GM18868 (cell line): ENCODE data around the gene CFAP410.
"Not testable (repeated sequence)": the region's sequence is repeated elsewhere in the genome, so short reads cannot be mapped to it uniquely, and the experiment has no call there.

Source experiments
- ATAC-seq: cut with Tn5 transposase; IDR thresholded peaks from one replicate; pipeline ENCODE4 v1.9.1; 2021; ENCODE audit warnings: mild to moderate bottlenecking, moderate library complexity; ENCODE audit not compliant: unreplicated experiment

CFAP410 gene

DNA sequence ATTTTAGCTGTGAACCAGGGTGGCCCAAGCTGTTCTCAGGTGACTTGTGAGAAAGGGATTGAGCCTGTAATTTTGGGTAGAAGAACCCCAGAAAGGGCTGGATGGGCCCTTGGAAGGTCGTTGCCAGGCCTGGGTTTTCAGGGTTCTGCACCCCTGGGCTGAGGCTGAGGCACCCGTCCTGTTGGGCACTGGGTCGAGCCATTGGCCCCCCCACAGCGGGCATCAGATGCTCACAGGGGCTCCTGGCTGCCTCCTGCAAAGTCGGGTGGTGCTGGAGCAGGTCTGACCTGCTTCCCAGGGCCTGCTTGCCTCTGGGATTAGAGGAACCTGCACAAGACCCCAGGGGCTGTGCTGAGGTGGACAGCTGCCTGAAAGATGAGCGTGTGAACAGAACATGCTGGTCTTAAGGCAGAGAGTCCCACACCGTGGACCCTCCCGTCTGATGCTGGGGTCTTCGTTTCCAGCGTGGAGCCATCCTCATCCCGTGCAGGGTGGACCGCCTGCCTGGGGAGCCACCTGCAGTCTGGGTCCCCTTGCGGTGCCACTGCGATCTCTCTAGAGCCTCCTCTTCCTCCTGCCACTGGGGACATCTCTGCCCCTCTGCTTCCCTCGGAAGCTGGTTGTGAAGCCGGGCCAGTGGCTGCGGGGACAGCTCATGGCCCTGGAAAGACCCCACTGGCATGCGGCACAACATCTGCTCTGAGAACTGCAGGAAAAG lies 12.5 kb upstream of the CFAP410 start:
- no peak for ATAC-seq

DNA sequence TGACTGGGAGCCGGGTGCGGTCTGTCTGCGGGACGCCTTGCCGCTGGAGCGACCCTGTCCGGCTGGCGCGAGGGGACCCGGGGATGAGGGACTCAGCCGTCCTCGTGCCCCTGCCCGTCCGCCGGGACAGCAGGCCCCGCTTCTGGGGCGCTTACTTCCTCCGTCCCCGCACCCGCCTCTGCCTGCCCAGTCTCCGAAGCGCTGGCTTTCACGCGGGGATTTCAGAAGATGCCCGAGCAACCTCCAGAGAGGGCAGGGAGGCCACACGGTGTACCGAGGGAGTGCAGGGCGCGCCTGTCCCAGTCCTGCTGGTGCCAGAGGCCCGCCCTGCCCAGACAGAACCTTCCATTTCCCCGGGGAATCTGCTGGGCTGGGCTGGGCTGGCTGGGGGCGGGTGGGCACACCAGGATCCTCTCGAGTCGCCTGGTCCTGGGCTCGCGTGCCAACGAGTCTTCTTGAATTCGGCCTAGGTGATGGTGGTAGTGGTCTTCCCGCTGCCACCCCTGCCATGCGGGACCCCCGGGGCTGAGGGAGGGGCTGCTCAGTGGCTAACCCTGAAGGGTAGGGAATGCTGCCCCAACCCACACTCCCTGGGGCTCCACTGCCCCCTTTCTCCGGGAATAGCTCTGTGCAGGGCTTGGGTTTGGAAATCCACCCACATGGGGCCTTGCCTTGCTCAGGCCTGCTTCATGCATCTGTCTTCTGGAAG lies 11.7 kb upstream of the CFAP410 start:
- no peak for ATAC-seq

DNA sequence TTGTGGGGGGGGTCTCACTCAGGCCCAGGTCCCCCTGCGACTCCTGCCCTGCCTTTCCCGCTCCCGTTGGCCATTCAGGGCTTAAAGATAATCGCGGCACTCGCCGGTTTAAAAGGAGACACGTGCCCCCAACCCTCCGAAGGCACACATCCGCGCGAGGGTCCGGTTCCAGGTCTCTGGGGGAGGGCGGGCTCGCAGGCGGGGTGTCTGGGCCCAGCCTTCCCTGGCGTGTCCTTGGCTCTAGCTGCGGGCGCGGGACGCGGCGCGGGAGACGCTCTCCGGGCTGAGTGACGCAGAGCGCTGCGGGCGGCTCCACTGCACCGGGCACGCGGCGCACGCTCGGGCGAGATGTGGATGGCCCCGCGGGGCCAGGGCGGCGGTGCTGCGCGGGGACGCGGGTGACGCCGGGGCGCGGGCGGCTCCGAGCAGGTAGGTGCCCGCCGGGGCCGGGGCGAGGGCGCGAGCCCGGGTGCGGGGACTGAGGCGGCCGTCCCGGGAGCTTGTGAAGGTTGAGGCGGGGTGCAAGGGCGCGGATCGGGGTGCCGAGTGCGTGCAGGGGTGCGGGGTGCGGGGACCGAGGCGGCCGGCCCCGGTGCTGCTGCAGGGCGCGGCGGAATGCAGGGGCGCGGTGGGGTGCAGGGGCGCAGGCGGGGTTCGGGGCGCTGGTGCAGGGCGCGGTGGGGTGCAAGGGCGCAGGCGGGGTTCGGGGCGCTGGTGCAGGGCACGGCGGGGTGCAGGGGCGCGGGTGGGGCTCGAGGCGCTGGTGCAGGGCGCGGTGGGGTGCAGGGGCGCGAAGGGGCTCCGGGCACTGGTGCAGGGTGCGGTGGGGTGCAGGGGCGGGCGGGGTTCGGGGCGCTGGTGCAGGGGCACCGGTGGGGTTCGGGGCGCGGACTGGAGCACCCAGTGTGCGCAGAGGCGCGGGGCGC lies 10.9 kb upstream of the CFAP410 start:
- no peak for ATAC-seq

DNA sequence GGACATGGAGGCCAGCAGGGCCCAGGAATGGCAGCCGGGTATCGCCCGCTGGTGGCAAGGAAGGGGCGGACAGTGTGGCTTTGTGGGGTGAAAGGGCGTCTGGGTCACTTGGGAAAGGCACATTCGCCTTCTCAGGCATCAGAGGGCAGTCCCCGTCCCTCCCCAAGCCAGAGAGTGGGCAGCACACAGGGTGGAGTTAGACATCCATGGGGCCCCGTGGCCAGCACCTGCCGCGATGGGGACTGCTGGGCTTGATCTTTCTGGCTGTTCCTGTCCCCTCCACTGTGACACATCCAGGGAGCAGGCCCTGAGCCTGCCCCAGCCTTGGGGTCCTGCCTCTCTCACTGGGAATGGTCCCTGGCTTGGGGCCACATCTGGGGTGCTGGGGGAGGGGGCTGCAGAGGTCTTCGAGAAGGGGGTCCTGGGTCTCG lies 10.2 kb upstream of the CFAP410 start:
- no peak for ATAC-seq

DNA sequence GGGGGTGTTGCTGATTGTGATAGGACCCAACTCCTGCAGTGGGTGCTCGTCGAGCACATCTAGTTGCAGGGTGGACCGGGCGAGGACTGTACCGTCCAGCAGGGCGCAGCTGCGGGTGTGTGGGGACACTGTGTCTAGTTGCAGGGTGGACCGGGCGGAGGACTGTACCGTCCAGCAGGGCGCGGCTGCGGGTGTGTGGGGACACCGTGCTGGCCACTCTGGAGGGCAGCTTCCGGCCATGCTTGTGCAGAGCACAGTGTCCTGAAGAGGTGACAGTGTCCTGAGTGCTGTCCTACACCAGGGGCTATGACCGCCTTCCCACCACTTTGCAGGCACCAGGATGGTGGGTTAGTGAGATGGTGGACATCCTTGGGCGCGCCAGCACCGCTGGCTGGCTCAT lies 9.7 kb upstream of the CFAP410 start:
- no peak for ATAC-seq

DNA sequence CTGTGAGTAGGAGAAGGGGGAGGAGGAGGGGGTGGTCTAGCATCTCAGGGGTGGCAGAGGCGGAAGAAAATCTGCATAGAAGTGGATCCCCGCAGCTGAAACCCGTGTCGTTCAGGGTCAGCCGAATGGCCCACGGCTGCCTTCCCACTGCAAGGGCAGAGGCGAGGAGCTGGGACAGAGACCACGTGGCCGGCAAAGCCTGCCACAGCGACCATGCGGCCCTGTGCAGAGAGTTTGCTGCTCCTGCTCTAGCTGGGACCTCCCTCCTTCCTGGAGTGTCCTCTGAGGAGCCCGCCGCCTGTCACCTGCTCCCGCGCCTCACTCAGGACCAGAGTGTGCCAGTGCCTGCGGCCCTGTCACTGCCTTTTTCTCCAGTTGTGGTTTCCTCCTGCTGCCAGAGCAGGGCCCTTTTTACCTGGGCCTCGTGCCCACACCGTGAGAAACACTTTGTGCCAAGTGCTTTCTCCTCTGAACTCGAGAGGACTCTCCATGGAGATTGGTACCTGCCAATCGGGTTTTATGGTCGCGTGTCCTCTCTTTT lies 8.8 kb upstream of the CFAP410 start:
- no peak for ATAC-seq

DNA sequence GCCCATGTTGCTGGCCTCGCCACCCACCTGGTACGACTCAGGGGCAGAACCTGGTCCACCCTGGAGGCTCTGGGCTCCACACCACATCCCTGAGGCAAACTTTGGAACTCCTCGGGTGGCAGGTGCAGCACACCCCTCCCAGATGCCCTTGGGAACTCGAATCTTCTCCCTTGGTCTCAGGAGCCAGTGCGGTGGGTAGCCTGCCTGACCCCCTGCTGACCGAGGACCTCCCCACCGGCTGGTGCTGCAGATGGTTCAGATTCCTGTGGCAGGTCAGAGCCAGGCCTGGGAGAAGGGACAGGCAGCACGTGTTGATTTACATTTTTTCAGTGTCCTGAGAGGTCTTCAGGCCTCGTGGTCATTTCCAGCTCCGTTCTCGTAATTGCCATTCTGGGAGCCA lies 6.3 kb upstream of the CFAP410 start:
- ATAC-seq = no peak

DNA sequence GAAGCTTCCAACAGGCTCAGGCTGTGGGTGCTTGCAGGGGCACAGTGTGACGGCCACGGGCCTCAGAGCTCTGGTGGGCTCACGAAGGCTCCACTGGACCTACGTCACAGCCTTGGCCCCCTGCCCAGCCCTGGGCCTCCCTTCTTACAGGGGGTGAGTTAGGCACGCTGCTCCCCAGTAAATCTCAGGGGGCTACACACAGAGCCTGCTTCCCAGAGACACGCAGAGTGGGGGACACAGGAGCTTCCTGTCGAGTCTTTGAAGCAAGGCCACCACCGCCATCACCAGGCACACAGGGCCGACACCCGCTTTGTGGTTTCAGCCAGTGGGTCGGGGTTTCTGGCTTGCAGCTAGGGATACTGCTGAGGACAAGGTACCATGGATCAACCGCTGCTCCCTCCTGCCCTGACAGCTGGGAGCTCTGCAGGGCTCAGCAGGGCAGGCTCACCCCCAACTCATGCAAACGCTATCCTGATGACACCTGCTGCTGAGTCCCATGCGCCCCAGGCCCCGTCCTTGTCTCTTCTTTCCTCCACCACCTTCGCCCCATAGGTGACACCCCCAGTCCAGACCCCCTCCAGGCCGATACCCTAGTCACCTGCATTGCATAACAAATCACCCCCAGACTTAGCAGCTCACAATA lies 5.5 kb upstream of the CFAP410 start:
- ATAC-seq = no peak

DNA sequence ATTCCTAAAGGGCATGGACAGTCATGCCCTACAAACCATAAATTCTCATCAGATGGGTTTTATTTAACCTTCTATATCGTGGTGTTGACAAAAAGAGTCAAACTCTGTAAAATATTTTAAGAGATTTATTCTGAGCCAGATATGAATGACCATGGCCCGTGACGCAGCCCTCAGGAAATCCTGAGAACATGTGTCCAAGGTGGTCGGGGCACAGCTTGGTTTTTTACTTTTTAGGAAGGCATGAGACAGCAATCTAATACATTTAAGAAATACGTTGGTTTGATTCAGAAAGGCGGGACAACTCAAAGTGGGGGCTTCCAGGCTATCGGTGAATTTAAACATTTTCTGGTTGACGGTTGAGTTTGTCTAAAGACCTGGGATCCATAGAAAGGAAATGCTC lies 3.8 kb upstream of the CFAP410 start:
- not testable (repeated sequence) for ATAC-seq

DNA sequence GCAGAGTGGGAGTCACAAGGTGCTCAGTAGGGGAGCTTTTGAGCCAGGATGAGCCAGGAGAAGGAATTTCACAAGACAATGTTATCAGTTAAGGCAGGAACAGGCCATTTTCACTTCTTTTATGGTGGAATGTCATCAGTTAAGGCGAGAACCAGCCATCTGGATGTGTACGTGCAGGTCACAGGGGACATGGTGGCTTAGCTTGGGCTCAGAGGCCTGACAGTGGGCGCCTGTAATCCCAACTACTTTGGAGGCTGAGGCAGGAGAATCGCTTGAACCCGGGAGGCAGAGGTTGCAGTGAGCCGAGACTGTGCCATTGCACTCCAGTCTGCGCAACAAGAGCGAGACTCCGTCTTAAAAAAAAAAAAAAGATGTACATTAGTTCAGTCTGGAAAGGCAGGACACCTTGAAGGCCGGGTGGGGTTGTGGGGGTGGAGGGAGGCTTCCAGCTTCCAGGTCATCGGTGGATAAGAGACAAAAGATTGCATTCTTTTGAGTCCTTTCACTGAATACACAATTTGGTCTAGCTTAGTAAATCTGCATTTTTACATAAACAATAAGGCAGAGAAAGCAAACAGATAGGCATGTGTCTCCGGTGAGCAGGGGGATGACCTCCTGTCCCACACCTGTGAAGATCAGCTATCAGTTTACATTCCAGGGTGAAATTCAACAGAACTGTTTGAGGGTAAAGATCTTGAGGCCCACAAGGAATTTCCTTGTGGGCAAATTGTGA lies 2.7 kb upstream of the CFAP410 start:
- not testable (repeated sequence) for ATAC-seq

DNA sequence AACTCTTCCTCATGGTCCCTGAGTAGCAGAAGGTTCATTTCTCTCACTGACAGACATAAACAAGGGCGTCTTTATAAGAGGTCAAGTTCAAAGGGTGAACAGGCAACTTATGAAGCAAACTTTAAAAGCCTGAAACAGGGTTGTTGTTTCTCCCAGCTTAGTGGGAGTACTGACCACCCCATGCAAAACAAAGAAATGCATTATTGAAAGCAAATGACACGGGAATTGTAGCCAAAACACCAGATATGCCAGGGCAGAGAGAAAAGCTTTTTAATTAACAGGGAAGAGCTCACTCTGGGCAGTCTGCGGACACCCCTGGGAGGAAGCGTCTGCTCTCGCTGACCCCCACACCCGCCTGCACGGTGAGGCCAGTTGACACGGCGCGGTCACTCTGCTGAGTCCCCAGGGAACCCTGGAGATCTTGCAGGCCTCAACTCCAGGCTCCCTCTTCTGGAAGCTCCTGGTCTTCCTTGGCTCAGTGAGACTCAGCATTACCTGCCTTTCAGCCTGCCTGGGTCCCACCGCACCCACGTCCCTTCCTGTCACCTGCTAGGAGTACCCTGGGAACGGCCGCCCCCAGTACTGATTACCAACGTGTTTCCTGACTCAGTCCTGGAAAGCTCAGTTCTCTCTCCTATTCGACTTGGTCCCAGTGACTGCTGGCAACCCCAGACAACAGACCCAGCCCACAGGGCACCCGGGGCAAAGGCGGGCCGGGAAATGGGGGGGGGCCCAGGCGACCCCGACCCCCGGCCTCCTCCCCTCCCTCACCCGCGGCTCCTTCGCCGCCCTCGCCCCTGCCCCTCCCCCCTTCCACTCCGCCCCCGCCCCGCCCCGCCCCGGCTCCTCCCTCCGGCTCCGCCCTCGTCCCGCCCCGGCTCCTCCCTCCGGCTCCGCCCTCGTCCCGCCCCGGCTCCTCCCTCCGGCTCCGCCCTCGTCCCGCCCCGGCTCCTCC lies 972 bp downstream of the CFAP410 start:
- ATAC-seq = no peak

DNA sequence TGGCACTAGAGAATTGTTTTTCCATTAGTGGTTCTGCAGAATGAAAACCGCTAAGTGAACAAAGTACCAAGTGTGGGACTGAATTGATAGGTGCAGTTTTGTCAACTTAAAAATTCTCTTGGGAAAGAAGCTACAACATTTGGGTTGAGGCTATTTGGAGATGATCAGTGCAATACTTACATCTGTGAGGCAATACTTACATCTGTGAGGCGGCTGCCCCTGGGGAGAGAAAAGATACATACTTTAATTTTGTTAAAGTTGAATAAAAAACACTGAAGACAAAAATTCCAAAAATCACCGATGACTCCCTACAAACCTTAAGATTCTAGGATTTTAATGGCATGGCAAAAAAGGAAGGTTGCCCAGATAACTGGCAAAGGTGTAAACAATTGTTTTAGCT lies 1.7 kb downstream of the CFAP410 start:
- no peak for ATAC-seq

DNA sequence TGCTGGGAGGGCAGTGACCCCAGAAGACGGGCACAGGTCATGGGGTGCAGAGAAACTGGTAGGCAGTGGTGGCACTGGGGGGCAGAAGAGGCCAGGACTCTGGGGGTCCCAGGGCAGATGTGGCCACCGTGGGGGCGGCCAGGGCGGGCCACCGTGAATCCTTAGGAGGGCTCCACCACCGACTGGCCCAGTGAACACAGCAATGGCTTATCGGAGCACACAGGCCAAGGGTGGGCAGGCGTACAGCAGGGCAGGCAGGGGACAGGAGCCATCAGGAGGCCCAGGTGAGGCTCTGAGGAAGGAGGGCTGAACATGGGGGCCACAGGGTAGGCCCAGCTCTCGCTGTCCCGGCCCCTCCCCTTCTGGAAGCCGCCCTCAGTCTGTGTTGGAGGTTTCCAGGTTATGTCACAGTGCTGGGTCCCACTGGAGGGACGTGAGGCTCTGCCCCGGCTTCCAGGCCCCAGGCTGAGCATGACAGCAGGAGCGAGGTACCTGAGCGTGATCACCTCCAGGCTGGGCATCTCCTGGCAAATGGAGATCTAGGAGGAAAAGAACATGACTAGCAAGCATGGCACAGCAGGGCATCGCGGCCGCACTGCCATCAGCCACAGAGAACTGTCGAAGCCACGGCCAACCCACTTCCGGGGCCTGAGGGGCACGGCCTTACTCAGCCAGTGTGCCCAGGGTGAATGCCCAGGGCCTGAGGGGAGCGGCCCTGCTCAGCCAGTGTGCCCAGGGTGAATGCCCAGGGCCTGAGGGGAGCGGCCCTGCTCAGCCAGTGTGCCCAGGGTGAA lies 3.7 kb downstream of the CFAP410 start:
- ATAC-seq = no peak

DNA sequence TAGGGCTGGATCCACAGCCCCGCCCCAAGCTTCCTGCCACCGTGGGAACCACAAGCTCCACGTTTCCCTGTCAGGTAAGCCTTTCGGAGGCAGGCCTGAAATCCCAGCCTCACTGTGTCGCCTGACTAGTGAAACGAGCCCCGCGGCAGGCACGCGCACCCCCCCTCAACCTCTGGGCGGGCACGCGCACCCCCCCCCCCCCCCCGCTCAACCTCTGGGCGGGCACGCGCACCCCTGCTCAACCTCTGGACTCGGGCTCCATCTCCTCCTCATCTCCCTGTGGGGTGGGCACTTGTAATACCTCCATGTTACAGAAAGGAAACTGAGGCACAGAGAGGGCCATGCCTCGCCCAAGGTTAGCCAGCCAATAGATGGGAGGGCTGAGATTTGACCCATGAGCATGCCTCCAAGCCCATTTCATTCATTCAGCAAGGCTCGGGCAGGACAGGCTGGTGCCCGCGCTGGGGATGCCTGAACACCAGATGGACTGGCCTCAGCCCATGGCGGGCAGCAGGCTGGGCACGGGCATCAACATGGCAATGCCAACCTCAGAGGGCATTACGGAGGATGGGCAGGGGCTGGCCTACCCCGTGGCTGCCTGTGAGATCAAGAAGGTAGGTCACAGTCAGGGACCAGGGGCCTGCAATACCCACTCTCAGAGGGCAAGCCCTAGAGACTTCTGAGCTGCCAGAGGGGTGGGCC lies 4.7 kb downstream of the CFAP410 start:
- no peak for ATAC-seq

DNA sequence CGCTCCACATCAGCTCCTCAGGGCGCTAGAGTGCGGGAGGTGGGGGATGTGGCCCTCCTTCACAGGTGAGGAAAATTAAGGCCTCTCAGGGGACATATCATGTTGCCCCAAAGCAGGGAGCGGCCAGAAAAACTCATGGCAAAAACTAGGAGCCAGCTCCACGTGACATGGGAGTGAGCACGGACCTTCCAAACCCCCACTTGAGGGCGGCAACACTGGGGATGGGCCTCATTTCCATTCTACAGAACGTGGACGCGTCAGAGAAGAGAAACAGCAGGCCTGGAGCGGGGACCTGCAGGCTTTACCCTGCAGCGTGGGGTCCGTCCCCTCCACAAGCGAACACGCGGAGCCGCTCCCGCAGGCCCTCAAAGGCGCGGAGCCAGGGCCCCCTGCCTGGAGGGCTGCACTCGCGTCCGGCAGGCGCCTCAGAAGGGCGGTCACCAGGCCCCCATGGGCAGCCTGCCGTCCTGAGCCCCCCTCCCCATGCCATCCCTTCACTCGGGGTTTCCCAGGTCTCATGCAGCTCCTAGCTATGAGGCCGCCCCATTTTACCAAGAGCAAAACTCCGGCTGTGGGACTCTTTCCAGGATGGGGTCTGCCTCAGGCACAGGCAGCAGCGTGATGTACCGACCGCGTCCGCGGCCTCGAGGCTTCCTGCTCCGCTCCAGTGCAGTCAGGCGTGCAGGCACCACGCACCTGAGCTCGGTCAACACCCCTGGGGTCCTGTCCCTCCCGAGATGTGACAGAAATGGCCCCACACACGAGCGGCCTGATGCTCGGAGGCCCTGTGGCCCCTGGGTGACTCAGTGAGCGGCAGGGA lies 5.5 kb downstream of the CFAP410 start:
- ATAC-seq = no peak

DNA sequence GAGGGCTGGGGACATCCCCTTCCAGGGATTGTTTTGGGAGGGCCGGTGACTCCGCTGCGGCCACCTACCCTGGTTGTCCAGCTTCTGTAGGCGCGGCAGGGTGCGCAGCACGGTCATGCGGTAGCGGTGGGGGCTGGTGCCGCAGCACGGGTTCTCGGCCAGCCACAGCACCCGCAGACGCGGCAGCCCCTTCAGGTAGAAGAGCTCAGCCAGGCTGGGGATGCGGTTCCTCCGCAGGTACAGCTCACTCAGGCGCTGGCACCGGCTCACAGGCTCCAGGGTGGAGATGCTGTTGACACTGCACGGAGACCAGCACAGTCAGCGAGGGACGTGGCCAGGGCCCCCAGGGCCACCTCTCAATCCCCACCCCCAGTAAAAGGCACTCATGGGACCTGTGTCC lies 6.2 kb downstream of the CFAP410 start:
- no peak for ATAC-seq

DNA sequence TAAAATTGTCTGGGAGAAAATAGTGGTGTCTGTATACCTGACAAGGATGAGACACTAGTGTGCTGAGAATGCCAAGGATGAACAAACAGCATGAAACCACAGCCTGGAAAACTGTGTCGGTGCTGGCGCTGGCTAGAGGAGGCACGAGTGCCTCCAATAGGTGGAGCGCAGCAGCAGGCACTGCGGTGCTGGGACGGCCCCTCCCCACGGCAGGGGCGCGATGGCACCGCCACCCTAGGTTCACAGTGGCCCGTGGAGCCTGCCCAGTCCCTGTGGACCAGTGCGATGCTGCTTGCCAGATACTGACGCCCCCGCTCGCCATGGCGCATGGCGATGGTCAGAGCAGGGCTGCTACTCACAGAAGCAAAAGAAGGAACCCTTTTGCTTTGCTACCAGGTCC lies 6.8 kb downstream of the CFAP410 start:
- no peak for ATAC-seq
